ENCODE measurements around the gene TRABD2A.
"Not testable (repeated sequence)": the region's sequence is repeated elsewhere in the genome, so short reads cannot be mapped to it uniquely, and the experiment has no call there.

TRABD2A gene

GRCh38 chr2:84881581-84882413 lies 913 bp upstream of the TRABD2A start:
- DNase-seq (ENCODE audit: low read depth in 1 of 2, low spot score in 1 of 2): peak; percentile 75 to 80

- no peak for DNase-seq (ENCODE audit: low read depth in 1 of 2, low spot score in 1 of 2)
These were observed 564 bp downstream of the TRABD2A start for GRCh38 chr2:84880395-84880644.

- no peak for DNase-seq (ENCODE audit: low read depth in 1 of 2, low spot score in 1 of 2)
These were observed 1.1 kb downstream of the TRABD2A start for GRCh38 chr2:84879584-84880394.

DNA sequence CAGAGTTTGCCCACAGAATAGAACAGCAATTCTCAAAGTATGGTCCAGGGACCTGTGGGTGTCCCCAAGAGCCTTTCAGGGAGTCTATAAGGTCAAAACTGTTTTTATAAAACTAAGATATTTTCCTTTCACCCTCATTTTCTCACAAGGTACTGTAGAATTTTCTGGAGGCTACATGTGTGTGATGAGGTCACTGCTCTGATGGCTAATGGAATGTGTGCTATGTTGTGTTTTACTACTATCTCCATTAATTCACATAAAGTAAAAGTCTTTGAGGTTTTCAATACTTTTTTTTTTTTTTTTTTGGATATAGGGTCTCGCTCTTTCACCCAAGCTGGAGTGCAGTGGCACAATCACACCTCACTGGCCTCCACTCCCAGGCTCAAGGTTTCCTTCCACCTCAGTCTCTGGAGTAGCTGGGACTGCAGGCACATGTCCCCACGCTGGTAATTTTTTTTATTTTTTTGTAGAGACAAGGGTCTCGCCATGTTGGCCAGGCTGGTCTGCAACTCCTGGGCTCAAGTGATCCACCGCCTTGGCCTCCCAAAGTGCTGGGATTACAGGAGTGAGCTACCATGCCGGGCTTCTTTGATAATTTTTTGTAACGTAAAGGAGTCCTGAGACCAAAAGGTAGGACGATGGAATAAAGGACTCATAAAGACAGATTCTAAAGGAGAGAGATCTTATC lies 1.8 kb downstream of the TRABD2A start:
- no peak for DNase-seq (ENCODE audit: low read depth in 1 of 2, low spot score in 1 of 2)

DNA sequence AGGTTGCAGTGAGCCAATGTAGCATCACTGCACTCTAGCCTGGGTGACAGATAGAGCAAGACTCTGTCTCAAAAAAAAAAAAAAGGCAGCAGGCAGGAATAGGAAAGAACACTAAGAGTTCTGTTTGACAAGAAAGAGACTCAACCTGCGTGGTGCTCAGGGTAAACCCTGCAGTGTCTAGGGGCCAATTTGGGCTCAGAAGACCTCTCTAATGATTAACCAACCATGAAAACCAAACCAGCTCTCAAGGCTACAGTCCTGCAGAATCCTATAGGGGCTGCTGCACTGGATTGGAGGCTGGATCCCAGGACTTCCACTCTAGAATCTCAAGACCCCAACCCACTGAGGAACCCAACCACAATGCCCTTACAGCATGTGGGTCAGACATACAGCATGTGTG lies 2.4 kb downstream of the TRABD2A start:
- DNase-seq (ENCODE audit: low read depth in 1 of 2, low spot score in 1 of 2): no peak

GRCh38 chr2:84876369-84876768 lies 4.5 kb downstream of the TRABD2A start:
- no peak for DNase-seq (ENCODE audit: low read depth in 1 of 2, low spot score in 1 of 2)

GRCh38 chr2:84875619-84876018 lies 5.3 kb downstream of the TRABD2A start:
- DNase-seq (ENCODE audit: low read depth in 1 of 2, low spot score in 1 of 2): not testable (repeated sequence)

- DNase-seq (ENCODE audit: low read depth in 1 of 2, low spot score in 1 of 2): no peak
These were observed 5.7 kb downstream of the TRABD2A start for GRCh38 chr2:84875213-84875560.

DNA sequence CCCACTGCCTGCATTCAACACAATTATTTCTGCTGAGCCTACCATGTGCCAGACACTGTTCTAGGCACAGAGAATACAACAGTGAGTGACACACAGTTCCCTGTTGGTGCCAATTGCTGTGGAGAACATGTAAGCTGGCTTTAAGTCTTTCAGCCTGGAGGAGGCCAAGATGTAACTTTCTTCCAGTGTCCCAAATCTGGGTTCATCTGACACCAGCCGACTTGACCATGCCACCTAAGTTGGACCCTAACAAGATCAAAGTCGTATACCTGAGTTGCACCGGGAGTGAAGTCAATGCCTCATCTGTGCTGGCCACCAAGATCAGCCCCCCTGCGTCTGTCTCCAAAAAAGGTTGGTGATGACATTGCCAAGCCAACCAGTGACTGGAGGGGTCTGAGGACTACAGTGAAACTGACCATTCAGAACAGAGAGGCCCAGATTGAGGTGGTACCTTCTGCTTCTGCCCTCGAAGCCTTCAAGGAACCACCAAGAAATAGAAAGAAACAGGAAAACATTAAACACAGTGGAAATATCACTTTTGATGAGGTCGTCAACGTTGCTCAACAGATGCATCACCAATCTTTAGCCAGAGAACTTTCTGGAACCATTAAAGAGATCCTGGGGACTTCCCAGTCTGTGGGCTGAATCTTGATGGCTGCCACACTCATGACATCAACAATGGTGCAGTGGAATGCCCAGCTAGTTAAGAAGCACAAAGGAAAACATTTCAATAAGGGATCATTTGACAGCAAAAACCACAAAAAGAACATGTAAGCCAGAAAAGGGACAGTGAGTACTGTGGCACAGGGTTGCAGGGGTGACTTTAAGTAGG lies 6.3 kb downstream of the TRABD2A start:
- no peak for DNase-seq (ENCODE audit: low read depth in 1 of 2, low spot score in 1 of 2)

GRCh38 chr2:84873350-84873749 lies 7.5 kb downstream of the TRABD2A start:
- no peak for DNase-seq (ENCODE audit: low read depth in 1 of 2, low spot score in 1 of 2)

DNA sequence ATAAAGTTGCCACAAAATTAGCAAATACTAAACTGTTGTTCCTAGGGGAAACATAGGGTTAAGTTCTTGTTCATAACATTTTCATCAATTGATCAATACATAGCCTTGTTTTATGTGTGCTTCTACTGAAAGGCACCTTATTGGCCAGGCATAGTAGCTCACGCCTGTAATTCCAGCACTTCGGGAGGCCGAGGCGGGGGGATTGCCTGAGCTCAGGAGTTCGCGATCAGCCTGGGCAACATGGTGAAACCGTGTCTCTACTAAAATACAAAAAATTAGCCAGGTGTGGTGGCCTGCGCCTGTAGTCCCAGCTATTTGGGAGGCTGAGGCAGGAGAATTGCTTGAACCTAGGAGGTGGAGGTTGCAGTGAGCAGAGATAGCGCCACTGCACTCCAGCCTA lies 8.2 kb downstream of the TRABD2A start:
- DNase-seq (ENCODE audit: low read depth in 1 of 2, low spot score in 1 of 2): not testable (repeated sequence)

DNA sequence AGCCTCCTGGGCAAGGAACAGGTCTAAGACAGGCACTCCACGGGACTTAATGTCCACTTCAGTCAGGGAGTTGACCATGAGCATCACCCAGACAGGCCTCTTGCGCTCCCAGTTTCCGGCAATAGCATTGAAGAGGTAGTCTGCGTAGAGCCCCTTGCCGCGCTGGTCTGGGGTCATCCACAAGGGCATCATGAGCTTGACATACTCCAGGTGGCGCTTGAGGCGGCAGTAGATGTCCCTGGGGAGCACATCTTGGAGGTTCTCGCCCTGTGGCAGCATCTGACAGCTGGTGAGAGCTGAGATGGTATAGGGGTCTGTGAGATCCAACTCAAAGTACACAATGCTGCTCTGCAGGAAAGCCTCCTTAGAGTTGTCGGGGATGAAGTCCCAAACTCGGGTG lies 10.6 kb downstream of the TRABD2A start:
- DNase-seq (ENCODE audit: low read depth in 1 of 2, low spot score in 1 of 2): no peak

- DNase-seq (ENCODE audit: low read depth in 1 of 2, low spot score in 1 of 2): not testable (repeated sequence)
These were observed 12.6 kb downstream of the TRABD2A start for GRCh38 chr2:84868327-84868726.

DNA sequence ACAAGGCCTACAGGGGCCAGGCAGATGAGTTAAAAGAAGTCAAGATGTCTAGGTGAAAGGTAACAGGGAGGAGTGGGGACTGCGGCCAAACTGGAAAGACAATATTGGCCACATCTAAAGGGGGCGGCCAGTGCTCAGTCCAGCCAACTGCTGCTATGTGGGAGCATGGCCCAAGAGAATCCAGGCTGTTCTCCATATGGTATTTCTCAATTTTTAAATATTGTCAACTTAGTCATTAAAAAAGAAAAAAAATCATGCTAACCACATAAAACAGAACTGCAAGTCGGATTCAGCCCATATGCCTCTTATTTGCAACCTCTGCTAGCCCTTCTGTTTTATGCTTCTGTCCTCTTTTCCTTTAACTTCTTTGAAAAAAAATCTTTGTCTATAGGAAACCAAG lies 14.8 kb downstream of the TRABD2A start:
- DNase-seq (ENCODE audit: low read depth in 1 of 2, low spot score in 1 of 2): no peak

DNA sequence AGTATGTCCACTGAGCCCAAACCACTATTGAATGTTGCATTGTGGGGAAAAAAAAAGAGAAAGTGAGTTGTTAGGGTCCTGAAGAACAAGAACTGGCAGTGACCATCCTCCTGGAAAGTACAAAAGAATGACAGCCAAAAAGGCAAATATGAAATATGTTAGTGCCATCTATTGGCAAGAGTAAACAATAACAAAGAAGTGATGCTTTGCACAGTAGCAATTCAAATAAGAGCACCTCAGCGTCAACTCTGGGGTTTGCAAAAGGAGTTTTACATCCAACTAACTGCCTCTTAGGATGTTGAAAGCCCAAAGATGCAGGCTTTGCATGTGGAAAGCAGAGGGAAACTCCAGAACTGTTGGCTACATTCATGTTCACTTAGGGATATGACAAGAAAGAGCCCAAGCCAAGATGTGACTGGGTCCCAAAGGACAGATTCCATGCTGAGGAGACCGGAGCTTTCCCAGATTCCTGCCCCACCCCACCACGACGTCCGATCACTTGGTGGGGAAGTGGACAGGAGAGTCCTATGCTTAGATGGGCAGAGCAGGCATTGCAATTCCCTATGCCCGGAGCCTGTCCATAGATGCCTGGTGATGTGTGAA lies 15.6 kb downstream of the TRABD2A start:
- no peak for DNase-seq (ENCODE audit: low read depth in 1 of 2, low spot score in 1 of 2)

- DNase-seq (ENCODE audit: low read depth in 1 of 2, low spot score in 1 of 2): no peak
These were observed 18.9 kb downstream of the TRABD2A start for GRCh38 chr2:84862006-84862405.

DNA sequence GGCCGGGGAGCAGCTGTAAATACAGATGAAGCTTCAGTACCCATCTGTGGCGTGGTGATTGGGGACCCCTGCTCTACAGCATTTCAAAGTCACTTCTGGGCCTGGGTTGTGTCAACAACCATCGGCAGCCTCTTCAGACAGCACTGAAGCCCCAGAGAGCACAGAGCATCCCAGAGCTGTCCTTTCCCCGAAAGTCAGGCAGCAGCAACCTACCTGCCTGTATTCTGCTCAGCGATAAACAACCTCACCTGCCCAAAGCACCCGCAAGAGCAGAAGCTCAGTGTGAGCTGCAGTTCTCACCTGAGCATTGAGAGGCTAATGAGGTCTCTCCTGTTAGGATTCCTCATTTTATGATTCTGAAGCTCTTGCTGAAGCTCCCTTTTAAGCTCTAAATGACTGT lies 19.3 kb downstream of the TRABD2A start:
- no peak for DNase-seq (ENCODE audit: low read depth in 1 of 2, low spot score in 1 of 2)

- no peak for DNase-seq (ENCODE audit: low read depth in 1 of 2, low spot score in 1 of 2)
These were observed 21.9 kb downstream of the TRABD2A start for GRCh38 chr2:84858937-84859336.

- no peak for DNase-seq (ENCODE audit: low read depth in 1 of 2, low spot score in 1 of 2)
These were observed 22.8 kb downstream of the TRABD2A start for GRCh38 chr2:84858123-84858522.

GRCh38 chr2:84857566-84857965 lies 23.3 kb downstream of the TRABD2A start:
- DNase-seq (ENCODE audit: low read depth in 1 of 2, low spot score in 1 of 2): no peak

- DNase-seq (ENCODE audit: low read depth in 1 of 2, low spot score in 1 of 2): no peak
These were observed 24.1 kb downstream of the TRABD2A start for GRCh38 chr2:84856787-84857186.
